DMS153 (cell line): ENCODE results near the gene ROBO1.

ENCODE experiments used
- DNase-seq: peaks from one replicate; lab custom pipeline; 2025; lab: John Stamatoyannopoulos, UW

Gene ROBO1

DNA sequence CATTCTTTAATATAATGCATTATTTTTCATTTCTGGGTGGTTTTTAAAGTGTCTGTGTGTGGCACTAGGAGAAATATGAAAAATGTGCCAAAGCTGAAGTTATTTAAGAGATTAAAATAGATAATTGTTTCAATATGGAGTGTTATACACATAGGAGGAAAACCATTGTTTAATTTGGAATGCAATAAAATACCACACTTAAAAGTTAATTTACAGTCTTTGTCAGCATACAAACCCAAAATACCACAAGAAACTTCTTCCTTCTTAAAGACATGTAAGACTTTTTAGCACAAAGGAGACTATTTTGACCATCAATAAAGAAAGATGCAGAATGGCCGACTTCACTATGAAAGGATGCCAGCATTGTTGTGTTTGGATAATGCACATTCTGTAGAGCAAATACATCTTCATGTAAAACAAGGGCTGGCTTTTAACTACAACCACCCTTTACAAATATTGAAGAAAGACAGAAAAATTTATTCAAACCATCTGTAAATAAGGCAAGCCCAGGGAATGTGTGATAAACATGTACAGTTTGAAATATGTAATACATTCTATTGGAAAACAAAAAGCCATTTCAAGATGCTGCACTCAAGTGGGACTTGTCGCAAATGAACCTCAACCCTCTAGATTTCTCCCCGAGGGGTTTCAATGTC lies 1146.6 kb downstream of the ROBO1 start:
- no peak for DNase-seq

DNA sequence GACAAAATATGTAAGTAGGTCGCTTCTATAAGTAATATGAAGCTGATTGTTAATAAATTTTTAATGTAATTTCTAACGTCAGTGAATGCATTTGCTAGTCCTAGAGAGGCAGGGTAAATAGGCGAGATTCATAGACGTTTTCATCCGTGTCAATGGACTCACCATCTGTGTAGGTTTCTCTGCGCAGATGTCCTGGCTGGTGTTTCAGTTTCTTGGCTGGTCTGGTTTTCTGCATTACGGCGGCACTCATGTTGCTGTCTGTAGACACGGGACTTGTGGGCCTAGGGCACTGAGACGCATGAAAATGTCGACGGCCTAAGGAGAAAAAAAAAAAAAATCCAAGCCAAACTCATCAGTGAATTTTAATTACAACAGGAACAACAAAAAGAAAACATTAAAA lies 1153.3 kb downstream of the ROBO1 start:
- no peak for DNase-seq

DNA sequence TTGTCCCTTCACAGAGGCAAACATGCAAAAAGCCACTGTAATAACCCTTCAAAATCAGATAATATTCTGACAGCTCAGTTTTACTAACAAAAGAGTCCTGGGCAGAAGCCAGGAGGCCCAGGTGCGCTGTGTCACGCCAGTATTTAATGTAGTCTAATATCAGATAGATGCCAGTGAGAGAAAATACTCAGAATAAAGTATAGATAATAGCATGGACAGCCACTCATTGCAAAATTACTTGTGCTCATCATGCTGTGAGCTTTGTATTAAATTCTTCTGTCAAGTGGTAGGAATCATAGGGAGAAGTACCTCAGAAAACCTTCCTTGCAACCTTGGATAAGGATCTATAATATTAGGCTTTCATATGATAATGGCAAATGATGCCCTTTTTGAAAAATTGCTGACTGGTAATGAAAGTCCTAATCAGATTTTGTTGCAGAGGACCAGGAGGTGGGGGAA lies 1154.3 kb downstream of the ROBO1 start:
- DNase-seq = no peak

DNA sequence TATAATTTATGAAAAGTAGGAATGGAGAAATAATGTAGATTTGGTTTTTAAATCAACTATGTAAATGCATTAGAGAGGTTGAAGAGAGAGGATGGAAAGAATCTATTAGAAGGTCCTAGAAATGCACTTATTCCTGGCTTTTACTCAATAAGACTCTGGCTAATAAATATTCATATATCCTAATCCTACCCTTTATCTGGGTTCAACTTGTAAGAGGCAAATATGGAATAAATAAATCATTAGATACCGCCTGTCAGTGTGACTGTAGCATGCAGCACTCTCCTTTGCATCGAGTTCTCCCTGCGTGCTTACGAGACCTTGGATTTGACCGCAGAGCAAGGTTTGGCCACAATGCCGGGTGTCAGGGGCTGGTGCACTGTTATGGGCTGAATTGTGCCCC lies 1156.5 kb downstream of the ROBO1 start:
- no peak for DNase-seq

DNA sequence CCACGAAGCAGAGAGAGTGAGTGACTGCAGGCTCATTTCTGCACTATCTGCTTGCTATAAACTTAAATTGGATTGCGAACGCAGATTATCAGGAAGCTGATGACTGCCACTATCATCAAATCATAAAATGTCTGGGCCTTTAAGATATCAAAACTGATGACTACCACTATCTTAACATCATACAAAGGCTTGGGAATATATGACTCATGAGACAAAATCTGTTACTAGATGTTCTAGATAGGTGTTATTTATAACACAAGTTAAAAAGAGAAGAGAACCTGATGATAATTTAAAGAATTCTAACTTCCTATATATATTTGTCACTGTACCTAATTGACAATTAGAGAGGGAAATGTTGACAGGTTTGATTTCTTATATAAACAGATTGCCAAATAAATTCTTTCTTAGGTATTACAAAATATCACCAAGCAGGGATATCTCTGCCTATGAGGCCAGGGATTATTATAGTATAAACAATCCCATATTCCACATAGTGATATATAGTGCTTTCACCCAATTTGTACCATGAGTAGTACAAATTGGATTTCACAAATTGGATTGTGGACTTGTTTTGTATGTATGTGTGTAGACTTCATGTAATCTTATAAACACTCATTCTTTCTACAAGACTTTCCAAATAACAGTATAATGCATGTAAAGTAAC lies 1157.2 kb downstream of the ROBO1 start:
- DNase-seq = no peak

DNA sequence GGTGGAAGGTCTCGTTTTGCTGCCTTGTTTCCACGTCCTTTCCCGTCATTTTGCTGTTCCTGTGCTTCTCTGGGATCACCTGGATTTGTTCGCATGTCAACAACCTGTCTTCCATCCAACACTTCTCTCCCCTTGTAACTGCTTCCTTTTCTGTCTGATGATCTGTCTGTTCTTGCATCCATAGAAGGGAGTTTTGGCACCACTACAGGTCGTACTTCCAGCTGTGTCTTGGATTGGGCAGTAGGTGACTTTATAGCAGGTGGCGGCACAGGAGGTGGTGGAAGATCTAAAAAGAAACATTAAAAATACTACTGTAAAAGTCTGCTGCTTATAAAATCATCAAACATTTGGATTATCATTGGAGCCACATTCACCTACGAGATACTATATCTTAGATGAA lies 1161.0 kb downstream of the ROBO1 start:
- DNase-seq = no peak

DNA sequence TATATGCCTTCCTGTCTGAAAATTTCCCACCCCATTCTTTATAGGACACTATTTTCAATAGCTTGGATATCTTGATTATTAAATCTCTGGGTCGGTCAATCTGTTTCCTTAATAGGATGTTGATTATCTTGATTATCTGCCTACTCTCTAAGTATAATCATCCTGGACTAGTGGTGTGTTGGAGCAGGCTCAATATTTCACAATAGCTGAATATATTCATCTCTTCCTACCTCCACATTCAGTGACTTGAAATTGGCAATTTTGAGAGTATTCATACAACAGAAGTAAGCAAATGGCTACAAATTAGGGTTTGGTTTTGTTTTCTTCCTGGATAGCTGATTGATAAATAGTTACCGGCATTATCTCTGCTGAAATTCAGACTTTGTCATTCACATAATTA lies 1162.6 kb downstream of the ROBO1 start:
- DNase-seq = no peak

DNA sequence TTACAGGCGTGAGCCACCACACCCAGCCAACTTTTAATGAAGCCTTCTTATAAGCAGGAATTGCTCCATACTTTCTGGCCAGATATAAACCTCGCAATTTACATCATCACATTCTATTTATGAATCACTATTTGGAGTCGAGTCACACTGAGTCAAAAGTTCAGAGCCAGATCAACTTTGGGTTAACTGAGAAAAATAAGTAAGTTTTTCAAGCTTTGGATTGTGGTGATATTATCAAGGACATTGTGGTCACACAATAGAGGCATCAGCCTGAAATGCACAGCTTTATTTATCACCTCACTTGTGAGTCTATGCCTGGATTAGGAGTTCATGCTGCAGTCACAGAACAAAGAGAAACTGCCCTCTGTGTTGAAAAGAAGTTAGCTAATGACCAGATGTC lies 1163.5 kb downstream of the ROBO1 start:
- no peak for DNase-seq

DNA sequence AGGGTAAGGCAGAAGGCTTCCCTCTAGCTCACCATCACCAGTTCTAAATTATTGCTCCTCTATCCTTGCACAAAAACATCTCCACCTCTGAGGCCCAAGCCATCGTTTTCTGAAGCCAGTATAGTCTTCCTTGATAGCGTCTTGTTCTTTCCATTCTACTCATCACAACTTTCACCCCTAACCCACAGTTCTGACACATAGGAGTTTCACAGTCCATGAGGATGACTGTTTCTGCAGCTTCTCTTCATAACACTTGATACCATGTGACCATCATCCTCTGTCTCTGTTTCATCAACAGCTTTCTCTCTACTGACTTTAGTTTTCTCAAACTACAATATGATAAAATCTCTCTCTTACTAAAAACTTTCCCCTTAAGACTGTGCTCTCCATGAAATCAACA lies 1166.5 kb downstream of the ROBO1 start:
- DNase-seq = no peak

DNA sequence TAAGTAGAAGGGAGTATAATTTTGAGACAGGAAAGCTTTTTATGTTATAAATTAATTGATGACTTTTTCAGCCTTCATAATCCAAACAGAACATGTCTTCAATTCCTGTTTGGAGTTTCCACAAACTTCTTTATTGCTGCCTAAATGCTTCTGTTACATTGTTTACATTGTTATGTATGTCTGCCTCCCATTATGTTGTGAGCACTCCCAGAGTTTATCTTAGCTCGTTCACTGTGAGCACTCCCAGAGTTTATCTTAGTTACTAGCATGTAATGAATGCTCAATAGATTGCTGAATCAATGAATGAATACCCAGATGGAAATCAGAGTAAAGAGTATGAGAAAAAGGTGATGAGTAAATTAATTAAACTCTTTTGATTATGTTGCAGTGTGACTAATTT lies 1178.0 kb downstream of the ROBO1 start:
- DNase-seq = no peak

DNA sequence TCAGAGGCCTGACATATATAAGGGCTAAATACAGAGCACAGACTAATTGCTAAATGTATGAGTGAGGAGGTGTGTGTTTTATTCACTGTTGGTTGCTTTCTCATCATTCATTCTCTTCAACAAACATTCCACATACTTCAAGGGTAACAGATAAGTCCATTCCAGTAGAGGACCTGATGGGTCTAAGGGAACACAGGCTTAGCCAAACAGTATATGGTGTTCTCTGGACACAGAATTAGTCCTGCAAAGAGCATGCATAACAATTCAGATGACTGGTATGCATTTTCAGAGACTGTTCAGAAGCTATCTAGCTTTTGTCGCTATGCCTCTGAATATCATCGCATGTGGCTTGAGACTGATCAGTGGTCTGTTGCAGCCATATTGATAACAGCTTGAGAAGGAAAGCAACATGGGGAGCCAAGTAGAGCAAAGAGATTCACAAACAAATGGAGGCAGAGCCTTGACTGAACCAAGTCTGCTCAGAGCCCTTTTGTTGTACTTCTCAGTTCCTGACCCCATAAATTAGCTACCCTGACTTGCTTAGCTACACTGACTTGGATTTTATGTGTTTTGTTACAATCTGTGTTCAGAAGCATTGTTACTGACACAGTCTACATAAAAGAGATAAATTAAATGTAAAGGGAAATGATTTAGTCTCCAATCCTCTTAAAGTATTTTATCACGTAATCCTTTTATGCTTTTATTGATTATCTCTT lies 1178.7 kb downstream of the ROBO1 start:
- DNase-seq = no peak

DNA sequence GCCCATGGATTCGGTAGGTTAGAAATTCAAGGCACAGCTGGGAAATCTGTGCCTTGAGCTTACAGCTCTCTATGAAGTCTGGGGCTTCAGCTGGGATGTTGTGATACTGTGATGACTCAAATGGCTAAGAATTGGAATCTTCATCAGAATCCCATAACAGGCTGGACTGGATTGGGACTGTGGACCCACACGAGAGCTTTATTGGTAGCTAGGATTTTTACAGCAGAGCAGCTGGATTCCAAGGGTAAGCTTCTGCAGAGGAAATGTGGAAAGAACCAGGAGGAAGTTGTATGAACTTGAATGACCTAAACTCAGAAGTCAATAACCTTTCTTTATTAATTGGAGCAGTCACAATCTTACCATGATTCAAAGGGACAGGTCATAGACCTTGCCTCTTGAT lies 1187.1 kb downstream of the ROBO1 start:
- DNase-seq = no peak

DNA sequence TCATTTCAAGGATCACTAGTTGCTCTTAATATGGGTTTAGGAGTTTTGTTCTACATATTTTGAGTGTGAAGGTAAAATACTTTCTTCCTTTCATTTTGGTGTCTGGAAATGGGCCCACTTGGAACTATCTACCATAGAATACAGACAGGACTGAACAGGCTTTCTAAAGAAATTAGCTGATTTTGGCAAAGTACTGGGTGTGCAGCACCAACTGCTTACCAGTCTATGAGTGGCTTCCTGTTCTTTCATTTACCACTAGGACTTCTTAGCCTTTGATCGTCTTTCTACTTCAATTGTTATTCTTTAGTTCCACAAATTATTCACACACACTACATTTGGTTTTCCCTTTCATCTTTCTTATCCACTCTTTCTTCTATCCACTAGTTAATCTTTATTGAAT lies 1196.3 kb downstream of the ROBO1 start:
- DNase-seq = no peak

DNA sequence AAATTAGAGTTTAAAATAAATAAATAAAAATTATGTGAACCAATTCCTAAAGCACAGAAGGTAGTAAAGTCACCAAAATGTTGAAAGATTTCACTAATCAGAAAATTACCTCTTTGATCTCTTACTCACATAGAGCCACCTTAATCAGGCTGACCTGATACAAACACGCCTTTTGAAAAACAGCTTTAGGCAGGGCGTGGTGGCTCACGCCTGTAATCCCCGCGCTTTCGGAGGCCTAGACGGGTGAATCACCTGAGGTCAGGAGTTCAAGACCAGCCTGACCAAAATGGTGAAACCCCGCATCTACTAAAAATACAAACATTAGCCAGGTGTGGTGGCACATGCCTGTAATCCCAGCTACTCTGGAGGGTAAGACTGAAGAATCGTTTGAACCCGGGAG lies 1197.3 kb downstream of the ROBO1 start:
- DNase-seq = no peak

DNA sequence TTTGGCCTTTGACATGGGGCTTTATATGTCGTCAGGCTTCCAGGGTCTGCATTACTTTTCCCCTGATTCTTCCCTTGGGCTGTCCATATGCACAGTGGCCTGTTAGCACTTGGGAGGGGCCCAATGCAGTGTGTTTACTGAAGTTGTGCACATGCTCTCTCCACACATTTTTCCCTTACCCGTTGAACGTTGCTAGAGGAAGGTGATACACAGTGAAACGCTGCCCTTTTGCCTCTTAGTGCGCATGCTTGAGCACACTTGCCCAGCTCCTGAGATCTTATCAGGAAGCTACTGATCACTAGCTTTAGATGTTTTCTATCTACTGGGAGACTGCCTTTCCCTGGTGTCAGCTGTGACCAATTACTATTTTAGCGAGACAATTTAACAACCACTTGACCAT lies 1198.0 kb downstream of the ROBO1 start:
- no peak for DNase-seq

DNA sequence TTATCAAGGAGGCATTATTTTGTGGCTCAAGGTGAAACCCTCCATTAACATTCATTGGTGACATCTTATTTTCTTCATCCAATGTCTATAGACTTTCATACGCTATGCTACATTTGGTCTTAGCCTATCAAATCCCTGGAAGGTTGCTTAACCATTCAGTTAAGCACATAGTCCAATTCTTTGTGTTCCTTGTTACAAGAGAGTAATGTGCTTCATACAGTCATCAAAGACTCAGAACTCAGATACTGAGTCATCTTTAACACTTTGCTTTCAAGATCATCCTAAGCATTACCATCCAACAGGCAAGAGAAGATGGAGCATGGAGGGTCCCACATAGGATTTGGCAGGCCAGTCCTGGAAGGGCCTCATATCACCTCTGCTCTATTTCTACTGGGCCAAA lies 1202.1 kb downstream of the ROBO1 start:
- no peak for DNase-seq

DNA sequence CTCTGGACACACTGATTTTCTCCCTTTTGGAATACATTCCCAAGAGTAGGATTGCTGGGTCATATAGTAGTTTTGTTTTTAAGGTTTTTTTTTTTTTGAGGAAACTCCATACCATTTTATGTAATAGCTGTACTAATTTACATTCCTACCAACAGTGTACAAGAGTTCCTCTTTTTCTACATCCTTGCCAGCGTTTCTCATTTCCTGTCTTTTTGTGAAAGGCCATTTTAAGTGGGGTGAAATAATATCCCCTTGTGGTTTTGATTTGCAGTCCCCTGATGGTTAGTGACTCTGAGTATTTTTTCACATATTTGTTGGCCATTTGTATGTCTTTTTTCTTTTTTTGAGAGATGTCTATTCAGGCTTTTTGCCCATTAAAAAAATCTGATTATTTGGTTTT lies 1205.5 kb downstream of the ROBO1 start:
- no peak for DNase-seq
